HG02571 (cell line): ENCODE measurements around the gene HLA-F.

Experiments
- ATAC-seq: cut with Tn5 transposase; IDR thresholded peaks from one replicate; pipeline ENCODE4 v1.9.1; 2021; ENCODE audit warnings: mild to moderate bottlenecking, moderate library complexity; ENCODE audit not compliant: unreplicated experiment

HLA-F gene

DNA sequence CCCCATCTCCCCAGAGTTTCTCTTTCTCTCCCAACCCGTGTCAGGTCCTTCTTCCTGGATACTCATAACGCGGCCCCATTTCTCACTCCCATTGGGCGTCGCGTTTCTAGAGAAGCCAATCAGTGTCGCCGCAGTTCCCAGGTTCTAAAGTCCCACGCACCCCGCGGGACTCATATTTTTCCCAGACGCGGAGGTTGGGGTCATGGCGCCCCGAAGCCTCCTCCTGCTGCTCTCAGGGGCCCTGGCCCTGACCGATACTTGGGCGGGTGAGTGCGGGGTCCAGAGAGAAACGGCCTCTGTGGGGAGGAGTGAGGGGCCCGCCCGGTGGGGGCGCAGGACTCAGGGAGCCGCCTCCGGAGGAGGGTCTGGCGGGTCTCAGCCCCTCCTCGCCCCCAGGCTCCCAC lies at the start of gene HLA-F:
HLA-F (plus strand) TSS at position 173 of the 404 bp plus-strand sequence; CDS start at position 203, 30 bp downstream.
- peak; percentile 92 for ATAC-seq

DNA sequence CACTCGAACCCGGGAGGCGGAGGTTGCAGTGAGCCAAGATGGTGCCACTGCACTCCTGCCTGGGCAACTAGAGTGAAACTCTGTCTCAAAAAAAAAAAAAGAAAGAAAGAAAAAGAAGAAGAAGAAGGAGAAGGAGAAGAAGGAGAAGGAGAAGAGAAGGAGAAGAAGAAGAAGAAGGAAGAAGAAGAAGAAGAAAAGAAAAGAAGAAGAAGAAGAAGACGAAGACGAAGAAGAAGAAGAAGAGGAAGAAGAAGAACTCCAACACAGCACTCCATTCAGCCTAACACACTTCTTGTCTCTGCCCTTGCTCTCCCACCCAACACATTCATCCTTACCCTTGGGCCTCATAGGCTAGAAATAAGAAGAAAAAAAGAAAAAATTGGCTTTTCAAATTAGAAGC lies 49.2 kb upstream of the HLA-F start:
- ATAC-seq = no peak

DNA sequence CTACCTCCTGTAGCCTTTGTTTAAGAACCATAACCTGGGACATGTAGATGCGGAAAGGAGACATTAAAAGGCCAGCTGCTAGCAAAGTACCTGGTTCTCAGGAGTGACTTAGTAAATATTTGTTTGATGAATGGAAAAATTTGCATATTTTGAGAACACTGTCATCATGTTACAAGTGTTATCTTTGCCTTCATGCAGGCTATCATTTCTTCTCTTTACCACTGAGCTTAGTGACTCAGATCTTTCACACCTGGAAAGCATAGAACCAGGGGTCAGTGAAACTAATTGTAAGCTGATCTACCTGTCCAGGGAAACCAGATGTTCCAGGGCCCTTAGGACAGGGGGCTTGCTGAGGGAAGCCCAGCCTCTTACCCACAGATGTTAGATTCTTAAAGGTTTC lies 47.7 kb upstream of the HLA-F start:
- ATAC-seq = no peak

- ATAC-seq = no peak
These were observed 46.1 kb upstream of the HLA-F start for GRCh38 chr6:29676981-29677601.

GRCh38 chr6:29678114-29678513 lies 45.1 kb upstream of the HLA-F start:
- no peak for ATAC-seq

DNA sequence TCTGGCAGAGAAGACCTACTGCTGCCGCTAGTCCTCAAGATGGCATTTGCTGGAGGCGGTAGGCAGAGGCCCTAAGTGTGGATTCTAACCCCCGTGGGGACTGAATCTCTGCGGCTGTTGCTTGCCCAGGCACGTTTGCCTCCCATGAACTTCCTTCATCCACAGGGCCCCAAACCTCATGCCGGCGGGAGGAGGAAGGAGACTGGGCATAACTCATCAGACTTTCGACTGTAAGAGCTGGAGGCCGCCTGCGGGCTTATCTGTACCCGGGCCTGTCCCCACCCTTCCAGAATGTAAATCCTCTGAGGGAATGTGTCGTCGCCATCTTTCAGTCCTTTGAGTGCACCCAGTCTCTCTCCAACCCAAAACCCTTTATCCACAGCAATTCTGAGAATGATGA lies 43.3 kb upstream of the HLA-F start:
- ATAC-seq = no peak

- ATAC-seq = no peak
These were observed 42.8 kb upstream of the HLA-F start for GRCh38 chr6:29680416-29680815.

GRCh38 chr6:29680904-29681303 lies 42.3 kb upstream of the HLA-F start, which contains the start of gene ZFP57:
Gene ZFP57 (minus strand): TSS chr6:29681152. CDS start chr6:29677003, 4,149 bp downstream.
- no peak for ATAC-seq

DNA sequence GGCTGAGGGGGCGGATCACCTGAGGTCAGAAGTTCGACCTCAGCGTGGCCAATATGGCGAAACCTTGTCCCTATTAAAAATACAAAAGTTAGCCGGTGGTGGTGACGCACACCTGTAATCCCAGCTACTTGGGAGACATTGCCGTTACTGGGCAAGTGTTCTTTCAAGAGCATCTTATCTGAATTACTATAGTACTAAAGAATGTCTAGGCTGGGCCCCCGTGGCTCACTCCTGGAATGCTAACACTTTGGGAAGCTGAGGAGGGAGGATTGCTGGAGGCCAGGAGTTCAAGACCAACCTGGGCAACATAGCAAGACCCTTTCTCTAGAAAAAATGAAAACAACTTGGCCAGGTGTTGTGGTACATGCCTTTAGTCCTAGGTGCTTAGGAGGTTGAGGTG lies 41.4 kb upstream of the HLA-F start:
- no peak for ATAC-seq

DNA sequence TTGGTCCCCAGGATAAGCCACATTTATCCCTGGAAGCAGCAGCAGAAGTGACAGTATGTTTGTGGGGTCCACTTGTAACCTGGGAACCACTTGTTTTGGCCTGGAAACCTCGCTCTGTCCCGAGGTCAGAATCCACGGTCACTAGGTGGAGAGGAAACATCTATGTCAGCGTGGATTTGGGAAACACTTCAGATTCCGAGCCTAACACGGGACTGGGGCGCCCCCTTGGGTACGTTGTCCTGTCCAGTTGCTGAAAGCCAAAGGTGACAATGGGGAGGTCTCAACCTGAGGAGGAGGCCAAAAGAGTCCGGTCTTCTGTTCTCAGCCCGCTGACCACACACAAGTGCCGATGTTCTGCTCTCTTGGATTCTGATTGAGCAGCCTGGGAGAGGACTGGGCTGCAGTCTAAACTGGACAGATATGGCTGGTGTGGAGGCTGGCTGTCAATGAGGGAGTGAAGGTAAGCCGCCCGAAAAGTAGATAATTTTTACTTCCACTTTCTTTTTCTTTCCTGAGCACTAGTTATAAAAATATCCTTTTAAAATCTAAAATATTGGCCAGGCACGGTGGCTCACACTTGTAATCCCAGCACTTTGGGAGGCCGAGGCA lies 37.4 kb upstream of the HLA-F start:
- no peak for ATAC-seq

GRCh38 chr6:29694637-29695036 lies 28.6 kb upstream of the HLA-F start:
- ATAC-seq = no peak

DNA sequence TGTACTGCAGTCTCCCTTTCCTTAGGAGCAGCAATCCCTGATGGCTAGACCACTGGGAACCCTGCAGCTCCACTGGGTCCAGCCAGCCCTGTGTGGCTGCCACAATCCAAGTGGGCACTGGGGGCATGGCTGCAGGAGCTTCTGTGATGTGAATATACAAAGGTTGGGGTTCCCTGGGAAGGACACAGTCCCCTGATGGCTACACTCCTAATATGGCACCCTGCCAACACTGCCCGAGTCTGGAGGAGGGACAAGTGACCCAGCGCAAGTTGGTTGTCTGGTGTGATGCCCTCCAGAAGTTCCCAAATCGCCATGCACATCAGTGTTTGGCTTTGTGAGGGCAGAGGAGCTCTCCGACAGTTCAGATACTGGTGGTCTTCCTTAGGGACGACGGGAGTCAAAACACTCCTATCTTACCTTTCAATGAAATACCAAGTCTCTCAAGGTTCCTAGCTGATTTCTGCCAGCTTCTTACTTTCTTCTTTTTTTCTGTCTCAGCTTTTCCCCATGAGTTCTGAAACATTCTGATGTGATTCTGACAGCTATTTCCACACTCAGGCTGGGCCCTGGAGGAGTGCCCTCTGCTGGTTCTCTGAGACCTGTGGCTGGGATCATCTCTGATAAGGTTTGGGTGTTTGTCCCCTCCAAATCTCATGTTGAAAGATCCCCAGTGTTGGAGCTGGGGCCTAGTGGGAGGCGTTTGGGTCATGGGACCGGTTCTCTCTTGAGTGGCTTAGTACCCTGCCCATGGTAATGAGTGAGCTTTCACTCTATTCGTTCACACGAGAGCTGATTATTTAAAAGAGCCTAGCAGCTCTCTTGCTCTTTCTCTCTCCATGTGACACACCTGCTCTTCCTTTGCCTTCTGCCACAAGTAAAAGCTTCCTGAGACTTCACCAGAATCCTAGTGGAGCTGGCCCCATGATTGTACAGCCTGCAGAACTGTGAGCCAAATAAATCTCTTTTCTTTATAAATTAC lies 26.8 kb upstream of the HLA-F start:
- no peak for ATAC-seq

GRCh38 chr6:29702519-29703103 lies 20.6 kb upstream of the HLA-F start:
- no peak for ATAC-seq

DNA sequence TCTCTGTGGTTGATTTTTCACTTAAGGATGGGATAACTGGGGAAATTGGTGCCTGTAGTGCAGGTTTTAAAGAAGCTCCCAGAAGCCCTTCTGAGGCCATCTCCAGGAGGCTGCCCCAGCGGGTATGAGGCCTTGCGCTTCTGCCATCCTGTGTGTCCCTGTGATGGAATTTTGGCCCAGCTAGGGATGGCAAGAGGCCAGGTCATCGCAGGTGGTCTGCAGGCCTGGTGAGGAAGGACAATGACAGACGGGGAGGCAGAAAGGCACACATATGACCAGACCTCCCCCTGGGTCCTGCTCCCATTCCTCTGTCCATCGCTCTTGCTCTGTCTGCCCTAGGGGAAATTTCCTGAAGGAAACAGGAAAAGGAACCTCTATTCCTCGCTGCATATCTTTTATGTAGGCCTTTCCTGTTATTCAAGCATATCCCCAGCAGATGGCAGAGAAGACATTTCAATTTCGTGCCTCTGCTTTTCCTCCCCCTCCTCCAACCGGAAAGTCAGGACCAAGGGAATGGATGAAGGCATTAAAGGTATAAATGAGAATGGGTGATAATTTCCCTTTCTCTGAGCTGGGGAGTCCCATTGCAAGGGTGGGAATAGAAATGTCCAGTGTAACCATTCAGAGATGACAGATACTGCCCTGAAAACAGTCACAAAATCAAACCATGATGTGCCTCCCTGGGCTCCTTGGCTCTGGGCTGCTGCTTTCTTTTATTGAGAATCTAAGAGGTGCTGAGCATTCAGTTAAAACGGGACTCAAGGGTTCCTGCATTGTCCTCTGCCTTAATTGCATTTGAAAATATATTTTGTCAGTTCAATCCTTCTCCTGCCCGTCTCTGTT lies 17.6 kb upstream of the HLA-F start:
- no peak for ATAC-seq

DNA sequence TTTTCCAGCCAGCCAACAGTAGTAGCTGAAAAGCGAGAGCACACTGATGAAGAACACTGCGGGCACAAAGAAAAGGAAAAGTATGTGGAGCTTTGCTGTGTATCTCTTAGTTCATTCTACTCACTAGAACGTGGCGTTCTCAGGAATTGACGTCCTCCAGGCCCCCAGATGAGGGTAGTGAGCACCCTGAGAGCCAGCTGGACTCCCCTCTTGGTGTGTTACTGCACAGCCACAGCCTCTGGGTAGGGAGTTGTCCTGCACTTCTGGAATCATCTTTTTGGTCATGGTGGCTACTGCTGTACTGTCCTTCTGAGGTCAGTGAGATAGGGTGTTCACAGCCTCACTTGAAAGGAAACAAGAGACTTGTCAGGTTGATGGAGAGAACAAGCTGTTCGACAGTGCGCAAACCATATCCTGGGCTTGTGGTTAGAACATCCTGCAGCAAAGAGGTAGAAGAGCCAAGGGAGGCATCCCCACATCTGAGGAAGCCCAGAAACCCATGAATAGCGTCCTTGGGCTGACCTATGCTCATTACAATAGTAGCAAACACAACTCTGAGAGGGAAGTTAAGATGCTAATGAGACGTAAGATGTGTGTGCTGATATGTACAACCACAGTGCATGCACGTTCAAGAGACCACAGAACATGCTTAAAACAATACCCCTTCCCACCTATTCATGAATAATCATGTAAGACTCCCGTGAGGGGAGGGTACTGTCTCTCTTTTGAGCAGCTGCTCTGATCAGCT lies 14.6 kb upstream of the HLA-F start:
- no peak for ATAC-seq

DNA sequence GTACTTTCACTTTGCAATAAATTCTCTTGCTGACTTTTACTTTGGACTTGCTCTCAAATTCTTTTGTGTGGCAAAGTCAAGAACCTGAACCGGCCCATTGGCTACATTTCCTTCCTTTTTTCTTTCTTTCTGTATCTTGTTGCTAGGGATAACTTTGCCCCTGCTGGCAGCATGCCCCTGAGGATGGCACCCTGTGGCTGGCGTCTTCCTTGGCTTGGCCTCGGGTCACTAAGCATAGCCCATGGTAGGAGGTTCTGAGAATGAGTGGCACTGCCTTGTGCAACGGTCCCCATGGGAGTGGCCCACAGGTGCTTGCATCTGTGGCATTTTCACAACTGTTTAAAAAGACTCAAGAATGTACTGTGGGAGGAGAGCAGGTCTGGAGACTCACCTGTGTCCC lies 14.0 kb upstream of the HLA-F start:
- no peak for ATAC-seq

- ATAC-seq = no peak
These were observed 12.8 kb upstream of the HLA-F start for GRCh38 chr6:29710281-29710941.

DNA sequence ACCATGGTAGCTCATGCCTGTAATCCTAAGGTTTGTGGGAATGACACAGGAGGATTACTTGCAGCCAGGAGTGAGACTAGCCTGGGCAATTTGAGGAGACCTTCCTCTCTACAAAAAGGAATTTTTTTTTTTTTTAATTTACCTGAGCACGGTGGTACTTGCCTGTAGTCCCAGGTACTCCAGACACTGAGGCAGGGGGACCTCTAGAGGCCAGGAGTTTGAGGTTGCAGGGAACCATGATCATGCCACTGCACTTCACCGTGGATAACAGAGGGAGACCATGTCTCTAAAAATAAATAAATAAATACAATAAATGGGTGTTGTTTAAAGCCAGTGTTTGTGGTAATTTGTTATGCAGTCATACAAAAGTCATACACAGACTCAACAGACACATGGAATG lies 2.4 kb upstream of the HLA-F start:
- ATAC-seq = no peak
